K562 (cell line): ENCODE data around the gene ABI3BP. TPM values are rescaled to one million over a fixed set of nuclear protein-coding genes. Genes with fewer than 3 reads are reported as not detected.

Source experiments
- ATAC-seq: fragments of 200-7000 bp; cut with Tn5 transposase; 3 replicates; pipeline ENCODE4 v1.9.1; 2020; ENCODE audit warnings: moderate library complexity
- BruUV-seq: library from RNA; stranded (reverse); fragments of 400-500 nt; replicated peaks from 2 replicates; lab custom pipeline; 2021; lab: Mats Ljungman, UMichigan
- CTCF ChIA-PET: fragments of 300-600 bp; formaldehyde crosslinking; extraction: SDS; loops from one replicate; lab custom pipeline; 2021; ENCODE audit warnings: low intra/inter-chr PET ratio; lab: Yijun Ruan, JAX
- POLR2A ChIA-PET: fragments of 300-600, 350-650 bp; sonication (Branson Sonifier 250); formaldehyde crosslinking; extraction: SDS; loops from one replicate; lab custom pipeline; 2021; ENCODE audit warnings: antibody characterized with exemption, inconsistent platforms; lab: Yijun Ruan, JAX
- DNase-seq, 4 experiments: peaks; one replicate each; pipeline versions ENCODE4 v3.0.0 to v3.0.0-alpha.2; 2011 to 2018; ENCODE audit warnings: low spot score in 3 of 4, mixed read lengths in 3 of 4; ENCODE audit errors: extremely low read depth in 1 of 4
- FAIRE-seq: peaks from 2 replicates; lab custom pipeline; 2011; peaks lifted over from hg19 to GRCh38; lab: Jason Lieb, UNC
- H2AFZ ChIP-seq: 2 replicates; pipeline ENCODE4 v1.6.0; 2011; ENCODE audit warnings: low read depth, low read length, control low read depth, inconsistent platforms
- H3K27ac ChIP-seq: fragments of 200-600 bp; 3 replicates; pipeline ENCODE4 v1.8.0; 2011; ENCODE audit warnings: low read depth, mild to moderate bottlenecking, control low read depth, inconsistent platforms, low read length, moderate library complexity, mixed read lengths; ENCODE audit errors: extremely low read depth
- H3K27me3 ChIP-seq, 2 experiments: fragments of 300-600 bp in 1 of 2; 2 replicates in 1 of 2; 3 replicates in 1 of 2; pipeline versions ENCODE4 v1.6.0 to v1.8.0; 2011; ENCODE audit warnings: inconsistent platforms in 2 of 2, low read length in 2 of 2, mild to moderate bottlenecking in 1 of 2, mixed read lengths in 1 of 2, moderate library complexity in 1 of 2; ENCODE audit not compliant: control insufficient read depth in 2 of 2, insufficient read depth in 2 of 2
- H3K36me3 ChIP-seq: fragments of 300-600 bp; 3 replicates; pipeline ENCODE4 v1.8.0; 2011; ENCODE audit warnings: mild to moderate bottlenecking, low read length, inconsistent platforms; ENCODE audit not compliant: control insufficient read depth, insufficient read depth
- H3K4me1 ChIP-seq, 2 experiments: fragments of 200-600 bp in 1 of 2; replicated peaks in 1 of 2; 2 replicates in 1 of 2; 3 replicates in 1 of 2; pipeline versions ENCODE4 v1.5.1 to v1.8.0; 2011; ENCODE audit warnings: inconsistent platforms in 2 of 2, low read length in 2 of 2, mild to moderate bottlenecking in 1 of 2, mixed read lengths in 1 of 2, moderate library complexity in 1 of 2; ENCODE audit not compliant: control insufficient read depth in 2 of 2, insufficient read depth in 2 of 2
- H3K4me2 ChIP-seq: 2 replicates; pipeline ENCODE4 v1.6.1; 2011; ENCODE audit warnings: low read length, control low read depth, inconsistent platforms, mixed read lengths; ENCODE audit not compliant: insufficient read depth
- H3K4me3 ChIP-seq: fragments of 200-600 bp; sonication (generic), shearing (Covaris generic); 2 replicates; pipeline ENCODE4 v1.5.1; 2016; ENCODE audit warnings: control low read depth, inconsistent platforms
- H3K79me2 ChIP-seq: fragments of 200-600 bp; 3 replicates; pipeline ENCODE4 v1.8.0; 2011; ENCODE audit warnings: low read length, inconsistent platforms; ENCODE audit not compliant: control insufficient read depth, insufficient read depth
- H3K9ac ChIP-seq, 2 experiments: 2 replicates each; pipeline versions ENCODE4 v1.6.0 to v1.6.1; 2011; ENCODE audit warnings: low read depth in 2 of 2, low read length in 2 of 2, control low read depth in 1 of 2, inconsistent platforms in 1 of 2, mild to moderate bottlenecking in 1 of 2, mixed read lengths in 1 of 2; ENCODE audit not compliant: insufficient read depth in 1 of 2
- H3K9me1 ChIP-seq: one replicate; pipeline ENCODE4 v1.6.0; 2011; ENCODE audit warnings: inconsistent platforms, mild to moderate bottlenecking, low read length, moderate library complexity; ENCODE audit not compliant: control insufficient read depth, insufficient read depth
- H3K9me3 ChIP-seq: replicated peaks from 2 replicates; pipeline ENCODE4 v1.5.1; 2011; ENCODE audit warnings: low read depth, low read length, inconsistent platforms; ENCODE audit not compliant: control insufficient read depth, insufficient read depth
- H4K20me1 ChIP-seq: replicated peaks from 2 replicates; pipeline ENCODE4 v1.6.1; 2011; ENCODE audit warnings: low read length, inconsistent platforms, mixed read lengths; ENCODE audit not compliant: control insufficient read depth, insufficient read depth
- BHLHE40 ChIP-seq: IDR thresholded peaks from 2 replicates; pipeline ENCODE4 v1.6.1; 2011; ENCODE audit warnings: low read length, improper control_type of control experiment
- PHF20 ChIP-seq: fragments of 450-650 bp; IDR thresholded peaks from 2 replicates; pipeline ENCODE4 v1.6.1; 2018; ENCODE audit not compliant: partially characterized antibody
- RB1 ChIP-seq: fragments of 450-650 bp; IDR thresholded peaks from 2 replicates; pipeline ENCODE4 v1.6.1; 2017; ENCODE audit warnings: low read depth, mild to moderate bottlenecking
- RCOR1 ChIP-seq, 2 experiments: IDR thresholded peaks; 2 replicates each; pipeline ENCODE4 v1.6.1; 2012; ENCODE audit warnings: low read depth in 2 of 2, low read length in 2 of 2, borderline replicate concordance in 1 of 2, improper control_type of control experiment in 1 of 2
- ZBTB33 ChIP-seq: sonication (generic); formaldehyde crosslinking; IDR thresholded peaks from 2 replicates; pipeline ENCODE4 v1.8.1; 2023; ENCODE audit warnings: mild to moderate bottlenecking, missing genetic modification reagents
- WGBS: fragments of 100-300 bp; shearing (Covaris generic); methylation state at CpG from one replicate; pipeline ENCODE4 v1.1.6; 2016; ENCODE audit warnings: low coverage, mixed read lengths; ENCODE audit not compliant: insufficient coverage; ENCODE audit errors: missing lambda C conversion rate; 5-methylcytosine and 5-hydroxymethylcytosine counted together
- in situ Hi-C: fragments of 300-500 bp; cut with MboI; formaldehyde crosslinking; loops from 4 replicates; pipeline ENCODE4 v1.15.0; 2018; ENCODE audit warnings: inconsistent platforms, mixed read lengths
- intact Hi-C: fragments of 100-400 bp; cut with micrococcal nuclease; formaldehyde crosslinking; loops from 2 replicates; pipeline ENCODE4 v1.14.2; 2022
- polyA plus RNA-seq, 8 experiments: library from polyadenylated mRNA; depleted of rRNA in 4 of 8; stranded (reverse) in 5 of 8; unstranded in 3 of 8; fragments of >200 nt; fragmentation: Nextera tagmentation in 2 of 8; fragmentation: Illumina TruSeq in 1 of 8; extraction: Ambion mirVana in 2 of 8; extraction: Trizol in 1 of 8; gene quantifications; 2 replicates each; pipeline versions ENCODE4 v1.2.1 to v1.2.3, GENCODE V29; 2011 to 2014; ENCODE audit warnings: inconsistent platforms in 1 of 8, missing spikeins in 1 of 8
- total RNA-seq, 7 experiments: library from RNA; depleted of rRNA in 6 of 7; stranded (reverse); fragments of >200 nt in 6 of 7; fragmentation: Illumina TruSeq in 2 of 7; extraction: Trizol in 2 of 7; gene quantifications; 2 replicates each; pipeline versions ENCODE4 v1.2.1 to v1.2.3, GENCODE V29; 2011 to 2021; ENCODE audit warnings: low replicate concordance in 1 of 7
- TF ChIP-seq, protein P1 (sequence below): fragments of 450-650 bp; formaldehyde crosslinking; IDR thresholded peaks from 2 replicates; pipeline ENCODE4 v1.4.0; 2022; ENCODE audit warnings: mild to moderate bottlenecking, moderate library complexity
- TF ChIP-seq, protein P2 (sequence below): fragments of 250-450 bp; sonication (Bioruptor Pico); IDR thresholded peaks from 2 replicates; pipeline ENCODE4 v1.8.0; 2021; ENCODE audit warnings: mild to moderate bottlenecking, moderate library complexity

The ABI3BP gene
- total and polyA plus RNA-seq, 9 of the 15 experiments (the other 6 are each of a cell fraction or from before 2014, with no cell fraction given) = 0.01 to 0.24 (median 0.06) TPM; not detected in 5

GRCh38 chr3:100856821-100857220 is 136.4 kb downstream of the ABI3BP start:
- H2AFZ ChIP-seq = no peak overlapping the region
- no peak overlapping the region for H3K4me2 ChIP-seq
- no peak overlapping the region for H3K9ac ChIP-seq
- no peak overlapping the region for H3K27ac ChIP-seq
- no peaks in the 10 kb centered on the region for H3K4me1 ChIP-seq
- H3K79me2 ChIP-seq = no peaks in the 10 kb centered on the region
- 0% methylated on average over 1 of the region's 1 CpG for WGBS
- H3K27me3 ChIP-seq = no peaks in the 10 kb centered on the region; a peak in 2 of 5 replicates
- BruUV-seq = no TSS peak
- H3K9me3 ChIP-seq = no peaks in the 10 kb centered on the region
- in situ Hi-C loops (no loop called here), intact Hi-C loops (no loop called here)
- POLR2A ChIA-PET = no interaction called here
- CTCF ChIA-PET = no interaction called here
- no peaks in the 10 kb centered on the region for H3K36me3 ChIP-seq
- ATAC-seq (no peak), FAIRE-seq (no peak), DNase-seq (no peak)
- no peaks in the 10 kb centered on the region for H4K20me1 ChIP-seq
- no peaks in the 10 kb centered on the region for H3K9me1 ChIP-seq
- H3K4me3 ChIP-seq = no peak overlapping the region
- TF ChIP-seq BHLHE40 (no peak), RCOR1 (IDR thresholded peaks at IDR 0.05; ENCODE audit: borderline replicate concordance in 1 of 2, low read depth in 2 of 2, low read length in 2 of 2) (no peak), PHF20 (no peak), ZBTB33 (CRISPR knock-in tag) (no peak), RB1 (no peak)
- TF ChIP-seq, protein P1, sequence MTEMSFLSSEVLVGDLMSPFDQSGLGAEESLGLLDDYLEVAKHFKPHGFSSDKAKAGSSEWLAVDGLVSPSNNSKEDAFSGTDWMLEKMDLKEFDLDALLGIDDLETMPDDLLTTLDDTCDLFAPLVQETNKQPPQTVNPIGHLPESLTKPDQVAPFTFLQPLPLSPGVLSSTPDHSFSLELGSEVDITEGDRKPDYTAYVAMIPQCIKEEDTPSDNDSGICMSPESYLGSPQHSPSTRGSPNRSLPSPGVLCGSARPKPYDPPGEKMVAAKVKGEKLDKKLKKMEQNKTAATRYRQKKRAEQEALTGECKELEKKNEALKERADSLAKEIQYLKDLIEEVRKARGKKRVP = no peak
- TF ChIP-seq, protein P2, sequence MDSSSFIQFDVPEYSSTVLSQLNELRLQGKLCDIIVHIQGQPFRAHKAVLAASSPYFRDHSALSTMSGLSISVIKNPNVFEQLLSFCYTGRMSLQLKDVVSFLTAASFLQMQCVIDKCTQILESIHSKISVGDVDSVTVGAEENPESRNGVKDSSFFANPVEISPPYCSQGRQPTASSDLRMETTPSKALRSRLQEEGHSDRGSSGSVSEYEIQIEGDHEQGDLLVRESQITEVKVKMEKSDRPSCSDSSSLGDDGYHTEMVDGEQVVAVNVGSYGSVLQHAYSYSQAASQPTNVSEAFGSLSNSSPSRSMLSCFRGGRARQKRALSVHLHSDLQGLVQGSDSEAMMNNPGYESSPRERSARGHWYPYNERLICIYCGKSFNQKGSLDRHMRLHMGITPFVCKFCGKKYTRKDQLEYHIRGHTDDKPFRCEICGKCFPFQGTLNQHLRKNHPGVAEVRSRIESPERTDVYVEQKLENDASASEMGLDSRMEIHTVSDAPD (CRISPR knock-in tag) = no peak
